ENCODE data around the gene GHITM.
"Not testable (repeated sequence)": the region's sequence is repeated elsewhere in the genome, so short reads cannot be mapped to it uniquely, and the experiment has no call there.

GHITM gene, protein sequence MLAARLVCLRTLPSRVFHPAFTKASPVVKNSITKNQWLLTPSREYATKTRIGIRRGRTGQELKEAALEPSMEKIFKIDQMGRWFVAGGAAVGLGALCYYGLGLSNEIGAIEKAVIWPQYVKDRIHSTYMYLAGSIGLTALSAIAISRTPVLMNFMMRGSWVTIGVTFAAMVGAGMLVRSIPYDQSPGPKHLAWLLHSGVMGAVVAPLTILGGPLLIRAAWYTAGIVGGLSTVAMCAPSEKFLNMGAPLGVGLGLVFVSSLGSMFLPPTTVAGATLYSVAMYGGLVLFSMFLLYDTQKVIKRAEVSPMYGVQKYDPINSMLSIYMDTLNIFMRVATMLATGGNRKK

DNA sequence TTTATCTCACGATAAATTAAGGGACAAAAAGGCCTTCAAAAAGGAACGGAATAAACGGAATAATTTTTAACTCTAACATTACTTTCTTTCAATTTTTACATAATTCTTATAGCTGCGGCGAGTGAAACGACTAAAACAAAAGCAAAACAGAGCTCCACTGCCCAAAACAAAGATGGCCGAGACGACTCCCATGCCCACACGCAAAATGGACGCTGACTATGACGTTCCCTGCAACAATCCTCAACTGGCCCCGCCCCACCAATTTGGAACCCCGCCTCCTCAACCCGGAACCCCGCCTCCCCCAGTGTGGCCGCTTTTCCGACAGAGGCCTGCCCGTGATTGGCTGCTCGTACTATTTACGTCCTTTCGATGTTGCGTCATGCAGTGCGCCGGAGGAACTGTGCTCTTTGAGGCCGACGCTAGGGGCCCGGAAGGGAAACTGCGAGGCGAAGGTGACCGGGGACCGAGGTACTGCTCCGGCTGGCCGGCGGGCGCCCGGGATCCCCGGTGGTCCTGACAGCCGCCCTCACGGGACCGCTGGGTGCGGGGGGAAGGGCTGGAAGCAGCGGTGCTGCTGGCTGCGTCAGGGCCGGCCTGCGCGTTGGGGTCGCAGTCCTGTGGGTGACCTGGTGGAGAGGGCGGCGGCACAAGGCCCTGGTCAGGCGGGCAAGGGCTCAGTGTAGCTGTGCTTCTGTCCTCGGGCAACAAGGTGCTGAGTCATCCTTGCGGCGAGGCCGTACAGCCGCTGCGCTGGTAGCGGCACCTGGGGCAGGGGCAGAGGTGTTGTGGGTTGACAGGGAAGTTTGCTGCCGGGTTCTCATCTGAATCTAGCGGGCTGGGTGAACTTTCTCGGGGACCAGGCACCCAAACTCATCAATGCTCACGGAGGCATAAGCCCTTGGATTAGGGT lies at the start of gene GHITM:
Gene GHITM, plus strand, starts transcription at position 384 of the 910 bp plus-strand sequence. CDS start 1,992 bp downstream, outside the sequence.
- TF ChIP-seq ZNF274 (IDR thresholded peaks at IDR 0.05; ENCODE audit: low read depth, low read length), result no peak
- H3K4me3 ChIP-seq (ENCODE audit: low read length), result peak within 1 kb of the TSS; percentile 91

DNA sequence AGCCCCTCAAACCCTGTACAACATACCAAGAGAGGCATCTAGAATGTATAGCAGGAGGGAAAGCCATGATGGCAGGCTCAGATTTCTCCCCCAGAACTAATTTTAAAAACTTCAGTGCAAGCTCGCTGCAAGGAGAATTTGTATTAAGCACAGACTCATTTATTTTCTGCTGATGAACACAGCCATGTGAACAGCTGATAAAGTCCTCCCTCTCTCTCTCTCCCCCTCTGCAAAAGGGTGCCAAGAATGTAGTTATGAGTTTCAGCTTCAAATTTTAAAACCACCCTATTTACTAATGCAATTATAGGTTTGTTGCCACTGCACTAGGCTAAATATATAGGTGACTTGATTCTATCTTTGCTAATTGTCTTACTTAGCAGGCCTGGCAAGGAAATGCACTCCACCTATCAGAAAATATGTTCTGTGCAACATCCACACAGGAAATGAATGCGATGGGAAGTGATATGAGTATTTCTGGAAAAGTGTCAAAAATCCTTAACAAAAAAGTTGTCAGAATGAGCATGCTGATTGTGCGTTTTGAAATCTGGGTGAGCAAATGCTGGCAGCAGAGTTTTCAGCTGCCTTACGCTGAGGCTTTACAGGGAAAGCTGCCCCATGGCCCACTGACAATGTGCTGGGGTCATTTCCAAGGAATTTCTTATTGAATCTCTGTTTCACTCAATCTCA lies 43.4 kb upstream of the GHITM start:
- H3K4me3 ChIP-seq (ENCODE audit: low read length), result no peak overlapping the region
- no peak for TF ChIP-seq ZNF274 (IDR thresholded peaks at IDR 0.05; ENCODE audit: low read depth, low read length)

DNA sequence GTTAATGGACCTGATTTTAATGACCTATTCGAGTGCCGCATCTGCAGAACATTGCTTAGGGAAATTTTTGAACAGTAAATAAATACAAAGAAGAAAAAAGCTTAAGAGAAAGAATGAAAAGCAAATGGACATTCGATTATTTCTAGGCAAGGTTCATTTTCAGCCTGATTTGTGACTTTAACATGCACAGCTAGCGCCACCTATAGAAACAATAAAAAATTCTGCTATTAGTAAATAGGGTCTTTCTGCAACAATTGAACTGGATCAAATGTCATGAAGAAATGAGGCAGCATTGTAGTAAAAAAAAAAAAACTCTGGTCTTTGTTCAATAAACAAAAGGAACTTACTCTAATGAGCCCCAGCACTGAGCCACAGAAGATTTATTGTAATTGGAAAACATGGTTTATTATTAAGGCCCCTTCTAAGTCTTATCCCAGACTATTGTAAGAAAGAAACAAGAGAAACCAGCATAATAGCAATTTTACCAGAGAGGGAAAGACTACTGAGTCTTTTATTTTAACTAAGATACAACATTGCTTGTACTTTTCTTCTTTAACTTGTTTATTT lies 41.4 kb upstream of the GHITM start:
- no peak overlapping the region for H3K4me3 ChIP-seq (ENCODE audit: low read length)
- no peak for TF ChIP-seq ZNF274 (IDR thresholded peaks at IDR 0.05; ENCODE audit: low read depth, low read length)

DNA sequence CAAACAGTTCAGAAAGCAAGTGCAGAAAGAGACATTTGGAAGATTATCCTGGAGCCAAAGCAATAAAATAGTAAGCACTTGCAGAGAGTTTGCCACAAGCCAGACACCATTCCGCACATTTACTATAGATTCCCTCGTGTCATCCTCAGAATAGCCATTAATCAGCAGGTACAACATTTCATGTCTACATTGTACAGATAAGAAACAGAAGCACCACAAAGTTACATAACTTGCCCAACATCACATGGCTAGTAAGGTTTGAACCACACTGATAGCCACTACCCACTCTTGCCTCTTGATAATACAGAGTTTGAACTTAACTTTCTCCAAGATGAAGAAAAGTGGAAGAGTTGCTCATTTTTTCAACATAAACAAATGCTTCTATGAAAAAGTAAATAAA lies 40.6 kb upstream of the GHITM start:
- H3K4me3 ChIP-seq (ENCODE audit: low read length), result no peak overlapping the region
- TF ChIP-seq ZNF274 (IDR thresholded peaks at IDR 0.05; ENCODE audit: low read depth, low read length), result no peak

DNA sequence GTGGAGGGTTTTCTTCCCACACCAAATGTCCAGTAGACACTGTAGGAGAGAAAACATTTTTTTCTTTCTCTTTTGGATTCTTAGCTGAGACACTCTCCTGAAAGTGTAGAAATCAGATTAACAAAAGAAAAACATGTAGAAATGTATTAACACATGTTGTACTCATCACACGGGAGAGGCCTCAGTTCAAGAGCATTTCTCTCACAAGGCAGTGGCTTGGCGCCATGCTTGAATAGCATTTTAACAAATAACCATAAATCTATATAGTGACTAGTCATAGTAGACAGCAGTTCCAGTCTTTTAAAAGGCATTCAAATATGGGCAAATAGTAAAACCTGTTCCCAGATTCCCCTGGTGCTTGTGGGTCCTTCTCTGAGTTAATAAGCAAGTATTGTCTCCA lies 38.3 kb upstream of the GHITM start:
- no peak for TF ChIP-seq ZNF274 (IDR thresholded peaks at IDR 0.05; ENCODE audit: low read depth, low read length)
- H3K4me3 ChIP-seq (ENCODE audit: low read length), result no peak overlapping the region

DNA sequence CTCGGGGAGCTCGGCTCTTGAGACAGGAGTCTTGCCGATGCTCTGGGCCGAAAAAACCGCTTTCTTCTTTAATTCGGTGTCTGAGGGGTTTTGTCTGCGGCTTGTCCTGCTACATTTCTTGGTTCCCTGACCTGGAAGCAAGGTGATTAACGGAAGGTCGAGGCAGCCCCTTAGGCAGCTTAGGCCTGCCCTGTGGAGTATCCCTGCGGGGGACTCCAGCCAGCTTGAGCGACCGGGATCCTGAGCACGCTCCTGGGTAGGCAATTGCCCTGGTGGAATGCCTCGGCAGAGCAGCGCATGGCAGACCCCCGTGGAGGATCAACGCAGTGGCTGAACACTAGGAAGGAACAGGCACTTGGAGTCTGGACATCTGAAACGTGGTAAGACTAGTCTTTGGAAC lies 30.5 kb upstream of the GHITM start:
- TF ChIP-seq ZNF274 (IDR thresholded peaks at IDR 0.05; ENCODE audit: low read depth, low read length), result no peak
- no peak overlapping the region for H3K4me3 ChIP-seq (ENCODE audit: low read length)

DNA sequence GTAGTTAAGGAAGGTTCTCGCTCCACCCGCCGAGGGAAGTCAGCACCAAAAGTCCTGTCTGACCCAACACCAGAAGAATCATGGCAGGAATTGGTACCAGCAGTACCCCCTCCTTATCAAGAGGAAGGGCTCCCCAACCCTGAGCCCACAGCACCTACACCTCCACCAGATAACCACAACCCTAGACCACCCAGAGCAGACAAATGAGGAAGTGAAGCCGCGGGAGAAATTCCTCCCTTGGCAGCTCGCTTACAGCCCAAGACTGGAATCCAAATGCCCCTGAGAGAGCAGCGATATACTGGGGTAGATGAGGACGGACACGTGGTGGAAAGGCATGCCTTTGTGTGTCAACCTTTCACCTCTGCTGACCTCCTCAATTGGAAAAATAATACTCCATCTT lies 29.5 kb upstream of the GHITM start:
- H3K4me3 ChIP-seq (ENCODE audit: low read length), result not testable (repeated sequence)

DNA sequence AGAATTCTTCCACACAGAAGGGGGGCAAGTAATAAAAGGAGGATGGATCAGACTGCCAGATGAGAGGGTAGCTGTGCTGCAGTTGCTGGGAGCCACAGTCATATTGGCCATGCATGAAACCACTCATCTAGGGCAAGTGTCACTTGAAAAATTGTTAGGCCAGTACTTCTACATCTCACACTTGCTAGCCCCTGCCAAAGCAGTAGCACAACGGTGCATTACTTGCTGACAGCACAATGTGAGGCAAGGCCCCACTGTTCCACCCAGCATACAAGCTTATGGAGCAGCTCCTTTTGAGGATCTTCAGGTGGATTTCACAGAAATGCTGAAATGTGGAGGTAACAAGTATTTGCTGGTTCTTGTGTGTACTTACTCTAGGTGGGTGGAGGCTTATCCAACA lies 25.8 kb upstream of the GHITM start:
- H3K4me3 ChIP-seq (ENCODE audit: low read length), result not testable (repeated sequence)

DNA sequence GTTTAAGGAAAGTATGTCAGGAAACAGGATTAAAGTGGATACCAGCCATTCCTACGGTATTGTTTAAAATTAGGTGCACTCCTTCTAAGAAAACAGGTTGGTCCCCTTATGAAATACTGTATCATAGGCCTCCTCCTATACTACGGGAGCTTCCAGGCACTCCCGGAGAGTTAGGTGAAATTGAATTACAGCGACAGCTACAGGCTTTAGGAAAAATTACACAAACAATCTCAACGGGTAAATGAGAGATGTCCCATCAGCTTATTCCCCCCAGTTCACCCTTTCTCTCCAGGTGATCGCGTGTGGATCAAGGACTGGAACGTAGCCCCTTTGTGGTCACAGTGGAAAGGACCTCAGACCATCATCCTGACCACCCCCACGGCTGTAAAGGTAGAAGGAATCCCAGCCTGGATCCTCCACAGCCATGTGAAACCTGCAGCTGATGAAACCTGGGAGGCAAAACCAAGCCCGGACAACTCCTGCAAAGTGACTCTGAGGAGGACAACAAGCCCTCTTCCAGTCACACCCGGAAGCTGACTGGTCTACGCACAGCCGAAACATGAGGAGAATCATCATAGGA lies 25.1 kb upstream of the GHITM start:
- H3K4me3 ChIP-seq (ENCODE audit: low read length), result no peak overlapping the region
- TF ChIP-seq ZNF274 (IDR thresholded peaks at IDR 0.05; ENCODE audit: low read depth, low read length), result no peak

DNA sequence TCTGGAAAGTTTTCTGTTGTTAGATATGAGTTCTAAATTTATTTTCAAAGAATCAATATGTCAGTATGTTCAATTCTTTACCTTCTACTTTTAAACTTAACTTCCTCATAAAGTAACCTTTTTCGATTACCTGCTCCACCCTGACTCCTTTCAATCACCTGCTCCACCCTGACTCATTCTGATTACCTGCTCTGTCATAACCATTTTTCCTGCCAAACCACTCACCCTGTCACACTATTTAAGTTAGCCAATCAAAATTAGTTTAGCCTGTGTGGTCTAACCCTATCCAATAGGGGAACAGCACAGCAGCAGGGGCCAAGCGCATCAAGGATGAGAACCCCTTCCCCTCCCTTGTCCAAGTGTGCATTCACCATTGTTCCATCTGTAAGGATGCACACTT lies 22.1 kb upstream of the GHITM start:
- not testable (repeated sequence) for H3K4me3 ChIP-seq (ENCODE audit: low read length)

DNA sequence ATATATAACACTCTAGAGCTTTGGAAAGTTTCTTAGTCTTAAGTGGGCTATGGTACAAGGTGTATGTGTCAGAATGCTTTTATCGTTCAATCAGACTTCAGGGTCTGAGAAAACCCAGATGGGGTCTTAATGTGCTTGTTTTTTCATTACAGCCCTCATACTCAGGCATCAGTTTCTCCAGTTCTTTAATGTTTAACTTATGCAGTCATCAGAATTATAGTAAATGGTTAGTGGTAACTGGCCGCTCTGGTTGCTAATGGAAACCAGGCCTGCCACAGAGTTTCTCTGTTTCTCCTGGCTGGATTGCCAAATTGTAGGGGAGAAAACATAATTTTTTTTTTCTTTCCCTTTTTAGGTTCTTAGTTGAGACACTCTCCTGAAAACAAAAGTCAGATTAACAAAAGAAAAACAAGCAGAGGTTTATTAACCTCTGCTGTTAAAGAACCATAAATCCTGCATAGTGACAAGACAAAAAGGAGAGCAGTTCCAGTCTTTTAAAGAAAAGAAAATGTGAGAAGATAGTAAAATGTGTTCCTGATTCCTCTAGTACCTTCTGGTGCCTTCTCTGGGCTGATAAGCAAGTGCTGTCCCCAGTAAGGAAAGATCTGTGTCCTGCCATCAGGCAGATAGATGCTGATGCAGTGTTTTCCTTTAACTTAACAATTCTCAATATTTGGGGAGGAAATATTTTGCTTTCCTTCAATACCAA lies 21.5 kb upstream of the GHITM start:
- TF ChIP-seq ZNF274 (IDR thresholded peaks at IDR 0.05; ENCODE audit: low read depth, low read length), result no peak
- no peak overlapping the region for H3K4me3 ChIP-seq (ENCODE audit: low read length)

DNA sequence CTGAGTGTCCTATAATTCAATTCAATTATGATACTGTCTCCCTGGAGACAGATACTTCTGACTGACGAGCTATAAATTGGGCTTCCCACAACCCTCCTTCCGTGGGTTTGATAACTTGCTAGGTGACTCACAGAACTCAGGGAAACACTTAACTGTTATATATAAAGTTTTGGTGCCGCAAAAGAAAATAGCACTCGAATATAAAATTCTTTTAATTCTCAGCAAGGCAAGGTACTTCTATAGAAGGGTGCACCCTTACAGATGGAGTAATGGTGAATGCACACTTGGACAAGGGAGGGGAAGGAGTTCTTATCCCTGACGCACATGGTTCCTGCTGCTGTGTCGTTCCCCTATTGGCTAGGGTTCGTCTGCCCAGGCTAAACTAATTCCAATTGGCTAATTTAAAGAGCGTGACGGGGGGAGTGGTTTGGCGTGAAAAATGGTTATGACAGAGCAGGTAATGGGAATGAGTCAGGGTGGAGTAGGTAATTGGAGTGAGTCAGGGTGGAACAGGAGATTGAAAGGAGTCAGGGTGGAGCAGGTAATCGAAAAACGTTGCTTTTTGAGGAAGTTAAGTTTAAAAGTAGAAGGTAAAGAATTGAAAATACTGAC lies 20.8 kb upstream of the GHITM start:
- no peak overlapping the region for H3K4me3 ChIP-seq (ENCODE audit: low read length)
- TF ChIP-seq ZNF274 (IDR thresholded peaks at IDR 0.05; ENCODE audit: low read depth, low read length), result no peak

DNA sequence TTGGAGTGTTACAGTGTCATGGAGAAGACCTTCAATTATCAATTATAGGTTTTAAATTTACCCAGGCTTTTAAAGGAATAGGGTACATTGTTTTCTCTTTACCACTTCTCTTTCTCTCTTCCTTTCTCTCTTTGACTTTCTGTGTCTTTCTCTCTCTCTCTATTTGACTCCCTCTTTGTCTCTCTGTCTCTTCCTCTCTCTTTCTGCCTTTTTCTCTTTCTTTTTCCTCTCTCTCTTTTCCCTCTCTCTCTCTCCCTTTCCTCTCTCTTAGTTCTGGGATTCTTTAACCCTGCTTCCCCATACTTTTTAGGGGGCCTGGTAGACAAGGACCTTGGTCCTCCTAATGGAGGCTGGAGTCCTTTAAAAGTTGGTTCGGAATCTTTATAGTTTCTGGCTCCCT lies 15.9 kb upstream of the GHITM start:
- TF ChIP-seq ZNF274 (IDR thresholded peaks at IDR 0.05; ENCODE audit: low read depth, low read length), result no peak
- H3K4me3 ChIP-seq (ENCODE audit: low read length), result no peak overlapping the region

DNA sequence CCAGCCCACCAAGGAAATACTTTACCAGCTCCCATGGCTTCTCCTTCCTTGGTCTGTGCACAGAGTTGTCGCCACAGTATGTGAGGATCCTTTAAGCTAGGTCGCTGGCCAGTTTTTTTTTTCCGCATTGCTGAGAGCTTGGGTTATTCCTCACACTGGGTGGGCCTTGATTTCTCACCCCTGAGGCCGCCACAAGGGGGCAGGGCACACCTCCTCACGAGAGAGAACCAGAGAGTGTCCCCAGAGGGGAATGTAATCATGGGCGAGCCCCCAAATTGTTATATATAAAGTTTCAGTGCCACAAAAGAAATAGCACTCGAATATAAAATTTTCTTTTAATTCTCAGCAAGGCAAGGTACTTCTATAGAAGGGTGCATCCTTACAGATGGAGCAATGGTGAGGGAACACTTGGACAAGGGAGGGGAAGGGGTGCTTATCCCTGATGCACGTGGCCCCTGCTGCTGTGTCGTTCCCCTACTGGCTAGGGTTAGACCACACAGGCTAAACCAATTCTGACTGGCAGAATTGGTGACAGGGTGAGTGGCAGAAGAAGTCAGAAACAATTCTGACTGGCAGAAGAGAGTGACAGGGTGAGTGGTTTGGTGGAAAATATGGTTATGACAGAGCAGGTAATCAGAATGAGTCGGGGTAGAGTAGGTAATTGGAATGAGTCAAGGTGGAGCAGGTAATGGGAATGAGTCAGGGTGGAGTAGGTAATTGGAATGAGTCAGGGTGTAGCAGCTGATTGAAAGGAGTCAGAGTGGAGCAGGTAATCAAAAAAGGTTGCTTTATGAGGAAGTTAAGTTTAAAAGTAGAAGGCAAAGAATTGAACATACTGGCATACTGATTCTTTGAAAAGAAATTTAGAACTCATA lies 13.2 kb upstream of the GHITM start:
- H3K4me3 ChIP-seq (ENCODE audit: low read length), result not testable (repeated sequence)

Data from GM08714 (cell line).